Measurements from ENCODE around the gene ZMIZ1.

Gene ZMIZ1

GRCh38 chr10:79063661-79064492 is 4.9 kb upstream of the ZMIZ1 start:
- DNase-seq (ENCODE audit: low read depth in 2 of 2), result no peak

- no peak for DNase-seq (ENCODE audit: low read depth in 2 of 2)
Observed at GRCh38 chr10:79065091-79065551, 3.6 kb upstream of the ZMIZ1 start.

GRCh38 chr10:79065853-79066252 is 2.9 kb upstream of the ZMIZ1 start:
- no peak for DNase-seq (ENCODE audit: low read depth in 2 of 2)

GRCh38 chr10:79066411-79067240 is 2.1 kb upstream of the ZMIZ1 start:
- no peak for DNase-seq (ENCODE audit: low read depth in 2 of 2)

- peak; percentile 63 to 70 for DNase-seq (ENCODE audit: low read depth in 2 of 2)
Observed at GRCh38 chr10:79067241-79068202, 1.2 kb upstream of the ZMIZ1 start.

GRCh38 chr10:79068203-79068561 is 584 bp upstream of the ZMIZ1 start:
- DNase-seq (ENCODE audit: low read depth in 2 of 2), result no peak

- peak in 1 of 2 donors; percentile 26 for DNase-seq (ENCODE audit: low read depth in 2 of 2)
Observed at GRCh38 chr10:79069325-79070080, 737 bp downstream of the ZMIZ1 start.

- no peak for DNase-seq (ENCODE audit: low read depth in 2 of 2)
Observed at GRCh38 chr10:79070081-79070605, 1.4 kb downstream of the ZMIZ1 start.

GRCh38 chr10:79070606-79071395 is 2.0 kb downstream of the ZMIZ1 start:
- DNase-seq (ENCODE audit: low read depth in 2 of 2), result no peak

- DNase-seq (ENCODE audit: low read depth in 2 of 2), result no peak
Observed at GRCh38 chr10:79071396-79071923, 2.7 kb downstream of the ZMIZ1 start.

GRCh38 chr10:79072041-79072441 is 3.3 kb downstream of the ZMIZ1 start:
- no peak for DNase-seq (ENCODE audit: low read depth in 2 of 2)

GRCh38 chr10:79072994-79073645 is 4.4 kb downstream of the ZMIZ1 start:
- DNase-seq (ENCODE audit: low read depth in 2 of 2), result no peak

GRCh38 chr10:79073784-79074432 is 5.1 kb downstream of the ZMIZ1 start:
- DNase-seq (ENCODE audit: low read depth in 2 of 2), result no peak

GRCh38 chr10:79074732-79075131 is 6.0 kb downstream of the ZMIZ1 start:
- no peak for DNase-seq (ENCODE audit: low read depth in 2 of 2)

- no peak for DNase-seq (ENCODE audit: low read depth in 2 of 2)
Observed at GRCh38 chr10:79075418-79075817, 6.7 kb downstream of the ZMIZ1 start.

GRCh38 chr10:79077488-79078173 is 8.9 kb downstream of the ZMIZ1 start:
- DNase-seq (ENCODE audit: low read depth in 2 of 2), result no peak

- no peak for DNase-seq (ENCODE audit: low read depth in 2 of 2)
Observed at GRCh38 chr10:79078367-79079053, 9.7 kb downstream of the ZMIZ1 start.
